Activated T-cell treated with anti-CD3 and anti-CD28 coated beads, Interleukin-2, amount 50 U/mL, for 24 hours (primary cell): ENCODE results near the gene GMEB2.

ENCODE experiments used
- DNase-seq: peaks from one replicate; pipeline ENCODE4 v3.0.0-alpha.2; 2020
- H3K27ac Mint-ChIP-seq: 2 replicates; pipeline ENCODE4 v1.8.0; 2020; ENCODE audit warnings: mild to moderate bottlenecking, mixed read lengths
- H3K27me3 Mint-ChIP-seq: 2 replicates; pipeline ENCODE4 v1.8.0; 2020; ENCODE audit warnings: mixed read lengths
- H3K36me3 Mint-ChIP-seq: 2 replicates; pipeline ENCODE4 v1.8.0; 2020; ENCODE audit warnings: low read depth, mixed read lengths
- H3K4me1 Mint-ChIP-seq: 2 replicates; pipeline ENCODE4 v1.8.0; 2020; ENCODE audit warnings: low read depth, mixed read lengths
- H3K4me3 Mint-ChIP-seq: 2 replicates; pipeline ENCODE4 v1.8.0; 2020; ENCODE audit warnings: mild to moderate bottlenecking, moderate library complexity, mixed read lengths
- H3K9me3 Mint-ChIP-seq: 2 replicates; pipeline ENCODE4 v1.8.0; 2020; ENCODE audit warnings: mixed read lengths

Gene GMEB2

DNA sequence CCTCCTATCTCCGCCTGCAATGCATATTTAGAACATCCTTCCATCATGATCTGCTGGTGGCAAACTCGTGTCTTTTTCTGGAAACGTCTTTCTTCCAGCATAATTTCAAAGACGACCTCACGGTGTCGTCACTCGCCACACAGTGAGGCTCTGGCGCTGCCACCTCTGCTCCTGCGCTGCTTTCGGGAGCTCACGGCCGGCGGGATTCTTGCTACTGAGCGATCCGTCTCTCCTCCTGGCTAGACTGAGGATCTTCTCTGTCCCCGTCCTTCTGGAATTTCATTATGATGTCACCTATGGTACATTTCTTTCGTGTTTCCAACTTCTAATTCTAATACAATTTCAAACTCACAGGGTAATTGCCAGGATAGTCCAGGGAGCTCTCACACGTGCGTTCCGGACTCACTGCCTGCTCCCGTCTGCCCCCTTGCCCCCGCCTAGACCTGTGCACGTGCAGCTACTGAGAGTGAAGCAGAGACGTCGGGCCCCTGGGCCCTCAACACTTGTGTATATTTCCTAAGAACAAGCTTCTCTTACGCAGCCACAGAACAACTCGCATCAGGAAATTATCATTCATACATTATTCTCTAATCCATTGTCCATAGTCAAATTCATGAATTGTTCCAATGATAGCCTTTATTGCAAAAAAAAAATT lies 27.4 kb downstream of the GMEB2 start:
- no peak overlapping the region for H3K4me3 Mint-ChIP-seq
- peaks cover 8% of the 10 kb centered on the region for H3K4me1 Mint-ChIP-seq
- H3K27me3 Mint-ChIP-seq: no peaks in the 10 kb centered on the region
- peaks cover 78% of the 10 kb centered on the region for H3K36me3 Mint-ChIP-seq
- no peaks in the 10 kb centered on the region for H3K9me3 Mint-ChIP-seq
- no peak overlapping the region for H3K27ac Mint-ChIP-seq
- DNase-seq: no peak

DNA sequence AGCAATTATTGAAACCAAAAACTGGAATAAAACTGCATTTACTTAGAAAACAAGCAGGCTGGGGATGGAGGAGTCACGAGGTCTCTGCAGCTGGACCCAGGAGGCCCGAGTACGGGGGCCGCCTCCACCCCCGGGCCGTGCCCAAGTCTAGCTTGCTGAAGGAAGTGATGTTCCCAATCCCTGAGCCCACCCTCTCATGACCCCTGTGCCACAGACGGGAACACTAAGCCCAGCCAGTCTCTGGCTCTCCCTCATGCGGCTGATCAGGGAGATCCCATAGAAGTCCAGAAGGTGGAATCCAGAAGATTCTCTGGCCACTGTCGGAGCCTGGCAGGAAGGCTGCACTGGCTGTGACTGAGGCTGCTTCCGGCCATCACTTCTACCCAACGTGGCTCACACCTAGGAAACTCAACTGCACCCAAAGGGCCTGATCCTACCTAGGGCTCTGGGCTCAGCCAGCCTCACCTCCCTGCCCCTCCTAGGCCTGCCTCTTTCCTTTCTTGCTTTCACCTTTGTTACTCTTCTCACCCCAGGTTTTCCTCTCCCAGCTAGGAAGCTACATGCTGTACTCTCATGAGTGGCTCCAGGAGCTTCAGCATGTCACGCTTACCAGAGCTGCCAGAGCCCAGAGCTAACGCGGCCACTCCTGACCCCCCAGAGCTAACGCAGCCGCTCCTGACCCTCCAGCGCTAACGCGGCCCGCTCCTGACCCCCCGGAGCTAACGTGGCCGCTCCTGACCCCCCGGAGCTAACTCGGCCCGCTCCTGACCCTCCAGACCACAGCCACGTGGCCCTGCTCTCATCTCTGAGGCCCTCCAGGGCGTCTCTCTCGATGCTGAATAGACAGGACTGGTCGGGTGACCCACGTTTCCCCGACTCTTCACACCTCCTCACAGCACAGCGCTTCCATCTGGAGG lies 28.2 kb downstream of the GMEB2 start:
- no peaks in the 10 kb centered on the region for H3K9me3 Mint-ChIP-seq
- no peak for DNase-seq
- no peak overlapping the region for H3K27ac Mint-ChIP-seq
- peaks cover 5% of the 10 kb centered on the region for H3K4me1 Mint-ChIP-seq
- peaks cover 80% of the 10 kb centered on the region for H3K36me3 Mint-ChIP-seq
- H3K4me3 Mint-ChIP-seq: no peak overlapping the region
- H3K27me3 Mint-ChIP-seq: no peaks in the 10 kb centered on the region

DNA sequence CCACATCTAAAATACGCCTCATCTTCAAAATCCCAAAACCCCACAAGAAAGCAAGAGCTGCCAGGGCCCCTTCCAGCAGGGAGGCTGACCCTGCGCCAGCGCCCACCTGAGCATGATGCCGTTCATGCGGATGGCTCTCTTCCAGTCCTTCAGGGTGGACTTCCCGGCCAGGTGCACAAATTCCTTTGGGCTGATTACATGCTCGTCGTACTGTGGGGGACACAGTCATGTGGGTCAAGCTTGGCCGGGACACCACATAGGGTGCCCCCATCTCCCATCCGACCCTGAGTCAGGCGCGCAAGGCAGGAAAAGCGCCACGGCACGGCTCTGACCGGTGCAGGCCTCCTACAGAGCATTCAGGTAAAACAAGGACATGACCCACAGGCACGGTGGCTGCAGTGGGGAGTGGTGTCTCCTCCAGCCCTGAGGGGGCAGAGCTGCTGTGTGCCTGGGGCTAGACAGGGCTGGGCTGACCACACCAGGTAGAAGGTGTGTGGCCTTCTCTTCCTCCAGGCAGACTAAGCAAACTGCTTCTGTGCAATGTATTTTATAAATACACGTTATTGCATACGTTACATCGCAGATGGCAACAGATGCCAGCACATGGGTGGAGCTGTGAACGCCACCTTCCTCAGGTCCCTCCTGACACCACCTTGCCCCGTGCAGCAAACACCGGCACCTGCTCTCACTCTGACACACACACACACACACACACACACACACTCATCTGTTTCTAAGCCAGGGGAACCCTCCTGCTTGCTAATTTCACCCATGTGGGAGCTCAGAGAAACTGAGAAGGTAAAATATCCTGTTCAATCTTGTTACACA lies 29.0 kb downstream of the GMEB2 start:
- H3K4me1 Mint-ChIP-seq: peaks cover 3% of the 10 kb centered on the region
- no peaks in the 10 kb centered on the region for H3K27me3 Mint-ChIP-seq
- no peak overlapping the region for H3K4me3 Mint-ChIP-seq
- H3K27ac Mint-ChIP-seq: no peak overlapping the region
- no peak for DNase-seq
- H3K36me3 Mint-ChIP-seq: peaks cover 82% of the 10 kb centered on the region
- H3K9me3 Mint-ChIP-seq: no peaks in the 10 kb centered on the region

DNA sequence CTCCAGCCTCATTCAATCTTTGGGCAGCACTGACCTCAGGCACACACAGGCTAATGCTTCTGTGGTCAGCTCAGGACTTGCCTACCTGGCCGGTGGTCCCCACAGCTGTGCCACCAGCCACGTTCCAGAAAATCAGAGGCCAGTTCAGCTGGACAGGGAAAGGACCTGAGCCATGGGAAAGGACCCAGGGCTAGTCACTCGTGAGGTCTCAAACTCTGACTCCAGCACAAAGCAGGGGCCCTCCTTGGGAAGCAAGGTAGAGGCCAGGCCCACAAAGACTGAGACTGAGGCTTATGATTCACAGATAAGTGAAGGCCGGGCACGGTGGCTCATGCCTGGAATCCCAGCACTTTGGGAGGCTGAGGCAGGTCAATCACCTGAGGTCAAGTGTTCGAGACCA lies 30.5 kb downstream of the GMEB2 start:
- Mint-ChIP-seq H3K27me3 (no peaks in the 10 kb centered on the region), H3K9me3 (no peaks in the 10 kb centered on the region), H3K27ac (no peak overlapping the region), H3K4me3 (no peak overlapping the region), H3K36me3 (peaks cover 86% of the 10 kb centered on the region), H3K4me1 (no peaks in the 10 kb centered on the region)
- DNase-seq: no peak

DNA sequence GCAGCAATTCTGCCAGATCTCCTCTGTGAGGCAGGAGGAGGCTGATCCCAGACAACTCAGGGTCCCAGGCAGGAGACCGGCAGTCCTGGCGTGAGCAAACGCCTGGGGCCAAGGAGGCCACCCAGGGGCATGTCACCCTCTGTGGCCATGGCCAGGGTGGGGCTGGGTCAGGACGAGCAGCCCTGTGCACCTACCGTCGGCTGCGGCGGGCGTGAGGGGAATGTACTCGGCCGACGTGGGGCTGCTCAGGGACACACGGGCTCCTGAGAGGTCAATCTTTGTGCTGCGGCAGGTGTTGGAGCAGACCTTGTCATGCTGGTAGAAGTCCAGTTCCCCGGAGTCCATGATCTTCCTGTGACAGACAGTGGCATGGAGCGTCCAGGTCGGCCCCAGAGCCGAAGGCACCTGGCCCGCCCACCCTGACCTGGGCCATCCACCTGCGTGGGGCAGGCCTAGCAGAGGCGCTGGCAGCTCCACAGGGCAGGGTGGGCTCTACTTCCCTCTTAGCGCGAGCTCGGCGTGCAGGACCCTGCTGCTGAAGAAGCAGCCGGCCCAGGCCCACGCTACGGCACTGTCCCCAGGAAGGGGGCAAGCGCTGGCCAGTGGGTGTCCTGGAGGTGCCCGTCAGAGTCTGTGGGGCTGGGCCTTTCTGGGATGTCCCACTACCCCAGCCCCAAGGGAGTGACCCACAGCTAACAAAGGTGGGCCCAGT lies 31.3 kb downstream of the GMEB2 start:
- H3K27ac Mint-ChIP-seq: no peak overlapping the region
- DNase-seq: no peak
- H3K4me3 Mint-ChIP-seq: no peak overlapping the region
- no peaks in the 10 kb centered on the region for H3K9me3 Mint-ChIP-seq
- peaks cover 86% of the 10 kb centered on the region for H3K36me3 Mint-ChIP-seq
- no peaks in the 10 kb centered on the region for H3K27me3 Mint-ChIP-seq
- no peaks in the 10 kb centered on the region for H3K4me1 Mint-ChIP-seq

DNA sequence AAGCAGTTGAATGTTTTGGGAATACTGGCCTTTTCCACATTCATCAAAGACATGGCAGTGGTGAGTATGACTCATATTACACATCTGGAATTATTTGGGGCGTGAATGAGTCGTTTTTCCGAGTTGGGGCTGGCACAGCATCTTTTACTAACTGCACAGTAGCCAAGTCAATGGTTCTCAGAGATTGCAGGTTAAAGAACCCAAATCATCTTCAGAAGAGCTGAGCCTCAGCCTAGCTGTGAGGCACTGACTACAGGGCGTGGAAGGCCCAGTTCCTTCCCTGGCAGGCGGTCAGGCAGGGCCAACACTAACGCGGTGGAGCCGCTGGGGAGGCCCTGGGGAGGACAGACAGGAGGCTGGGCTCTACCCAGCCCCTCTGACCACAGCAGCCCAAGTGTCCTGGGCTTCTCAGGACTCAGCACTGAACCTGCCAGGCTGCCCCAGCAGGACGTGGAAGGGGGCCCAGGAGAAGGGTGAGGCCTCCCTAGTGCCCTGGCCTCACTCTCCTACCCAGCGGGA lies 32.8 kb downstream of the GMEB2 start:
- Mint-ChIP-seq H3K27me3 (no peaks in the 10 kb centered on the region), H3K9me3 (no peaks in the 10 kb centered on the region), H3K4me1 (no peaks in the 10 kb centered on the region), H3K27ac (no peak overlapping the region), H3K4me3 (no peak overlapping the region), H3K36me3 (peaks cover 90% of the 10 kb centered on the region)
- no peak for DNase-seq

DNA sequence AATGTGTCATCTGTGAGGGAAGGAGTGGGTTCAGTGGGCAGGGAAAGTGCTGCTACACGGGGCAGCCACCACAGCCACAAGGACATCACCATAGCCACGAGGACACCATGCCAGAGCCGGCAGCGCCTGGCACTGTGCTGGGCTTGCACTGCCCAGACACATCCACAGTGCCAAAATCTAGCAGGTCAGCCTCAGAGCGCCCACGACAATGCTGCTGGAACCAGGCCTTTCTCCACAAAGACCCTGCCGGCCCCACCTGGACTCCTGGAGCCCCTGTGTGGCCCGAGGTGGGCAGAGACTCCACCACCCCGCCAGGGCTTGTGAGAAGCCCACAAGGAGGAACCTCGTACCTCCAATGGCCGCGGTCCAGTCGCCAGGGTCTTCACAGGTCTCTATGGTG lies 34.2 kb downstream of the GMEB2 start:
- Mint-ChIP-seq H3K4me3 (no peak overlapping the region), H3K27me3 (no peaks in the 10 kb centered on the region), H3K36me3 (peaks cover 84% of the 10 kb centered on the region)

DNA sequence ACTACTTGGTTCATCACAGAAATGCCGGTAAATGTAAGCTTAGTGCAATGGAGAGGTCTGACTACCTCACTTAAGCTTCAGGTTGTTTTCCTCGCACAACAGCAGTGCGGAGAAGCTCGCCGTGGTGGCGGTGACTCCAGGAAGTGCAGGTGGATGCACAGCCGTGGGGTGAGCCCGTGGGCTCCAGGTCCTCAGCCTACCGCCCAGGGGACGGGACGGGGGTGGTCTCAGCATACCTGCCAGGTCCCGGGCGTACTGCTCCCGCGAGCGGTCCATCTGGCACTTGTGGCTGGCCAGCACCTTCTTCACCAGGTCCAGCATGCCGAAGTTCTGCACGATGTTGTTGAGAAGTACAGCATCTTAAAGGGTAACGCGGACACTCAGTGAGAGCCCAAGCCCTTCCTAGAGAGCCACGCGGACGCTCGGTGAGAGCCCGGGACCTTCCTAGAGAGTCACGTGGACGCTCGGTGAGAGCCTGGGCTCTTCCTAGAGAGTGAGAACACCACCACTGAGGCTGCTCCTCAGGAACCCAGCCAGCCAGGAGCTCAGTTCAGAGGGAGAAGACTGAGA lies 35.0 kb downstream of the GMEB2 start:
- Mint-ChIP-seq H3K36me3 (peaks cover 84% of the 10 kb centered on the region), H3K27me3 (no peaks in the 10 kb centered on the region), H3K4me1 (peaks cover 4% of the 10 kb centered on the region)

More for the DNA sequence above, 34.2 kb downstream of the GMEB2 start:
- H3K4me1 Mint-ChIP-seq: peaks cover 4% of the 10 kb centered on the region
- DNase-seq: no peak
- H3K27ac Mint-ChIP-seq: no peak overlapping the region
- no peaks in the 10 kb centered on the region for H3K9me3 Mint-ChIP-seq

DNA sequence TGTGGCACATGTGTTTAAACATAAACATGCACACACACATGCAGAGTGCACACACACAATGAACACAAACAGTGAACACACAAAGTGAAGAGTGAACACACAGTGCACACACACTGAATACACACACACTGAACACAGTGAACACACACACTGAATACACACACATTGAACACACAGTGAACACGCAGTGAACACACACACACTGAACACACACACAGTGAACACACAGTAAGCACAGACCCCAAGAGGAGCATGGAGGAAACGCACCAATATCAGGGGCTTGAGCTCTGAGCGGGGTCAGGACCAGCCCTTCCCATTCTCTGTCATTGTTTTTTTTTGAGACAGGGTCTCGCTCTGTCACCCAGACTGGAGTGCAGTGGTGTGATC lies 35.8 kb downstream of the GMEB2 start:
- Mint-ChIP-seq H3K27me3 (no peaks in the 10 kb centered on the region), H3K27ac (no peak overlapping the region), H3K36me3 (peaks cover 83% of the 10 kb centered on the region), H3K4me1 (peaks cover 4% of the 10 kb centered on the region), H3K4me3 (no peak overlapping the region), H3K9me3 (no peaks in the 10 kb centered on the region)
- DNase-seq: no peak

More for the DNA sequence above, 35.0 kb downstream of the GMEB2 start:
- Mint-ChIP-seq H3K9me3 (no peaks in the 10 kb centered on the region), H3K27ac (no peak overlapping the region), H3K4me3 (no peak overlapping the region)
- no peak for DNase-seq

DNA sequence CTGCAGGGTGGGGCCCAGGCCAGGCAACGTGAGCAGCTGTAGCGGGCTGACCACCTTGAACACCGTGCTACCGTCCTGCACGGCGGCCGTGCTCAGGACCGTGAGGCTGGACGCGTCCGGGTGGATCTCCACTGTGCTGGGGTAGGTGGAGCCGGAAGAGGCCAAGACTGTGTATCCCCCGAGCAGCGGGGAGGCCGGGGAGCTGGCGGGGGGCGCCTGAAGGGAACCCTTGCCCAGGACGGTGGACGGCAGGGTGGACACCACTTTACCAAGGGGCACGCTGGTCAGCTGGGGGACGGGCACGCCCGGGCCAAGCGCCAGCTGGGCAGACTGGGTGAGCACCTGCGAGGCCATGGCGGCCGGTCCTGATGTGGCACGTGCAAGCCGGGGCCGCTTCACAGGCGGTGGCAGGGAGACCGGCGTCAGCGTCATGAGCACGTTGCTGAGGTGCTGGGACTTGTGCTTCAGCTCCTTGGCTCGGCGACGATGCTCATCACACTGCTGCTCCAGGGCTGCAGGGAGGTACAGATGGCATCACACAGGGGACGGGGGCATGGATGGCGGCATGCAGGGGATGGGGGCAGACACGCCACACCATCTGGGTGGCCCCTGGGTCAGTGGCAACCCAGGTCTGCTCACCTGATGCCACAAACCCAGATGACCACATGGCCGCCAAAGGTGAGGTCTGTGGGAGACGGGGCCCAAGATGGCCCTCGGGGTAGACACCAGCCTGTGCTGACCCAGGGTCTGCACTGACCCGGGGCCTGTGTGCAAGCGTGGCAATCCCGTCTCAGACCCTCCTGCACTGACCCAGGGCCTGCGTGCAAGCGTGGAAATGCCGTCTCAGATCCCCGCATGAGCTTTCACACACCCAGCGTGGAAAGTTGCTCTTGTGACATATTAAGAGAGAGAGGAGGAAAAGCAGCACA lies 36.4 kb downstream of the GMEB2 start:
- Mint-ChIP-seq H3K4me1 (peaks cover 4% of the 10 kb centered on the region), H3K4me3 (no peak overlapping the region), H3K36me3 (peaks cover 78% of the 10 kb centered on the region), H3K9me3 (no peaks in the 10 kb centered on the region), H3K27me3 (no peaks in the 10 kb centered on the region), H3K27ac (no peak overlapping the region)
- no peak for DNase-seq

DNA sequence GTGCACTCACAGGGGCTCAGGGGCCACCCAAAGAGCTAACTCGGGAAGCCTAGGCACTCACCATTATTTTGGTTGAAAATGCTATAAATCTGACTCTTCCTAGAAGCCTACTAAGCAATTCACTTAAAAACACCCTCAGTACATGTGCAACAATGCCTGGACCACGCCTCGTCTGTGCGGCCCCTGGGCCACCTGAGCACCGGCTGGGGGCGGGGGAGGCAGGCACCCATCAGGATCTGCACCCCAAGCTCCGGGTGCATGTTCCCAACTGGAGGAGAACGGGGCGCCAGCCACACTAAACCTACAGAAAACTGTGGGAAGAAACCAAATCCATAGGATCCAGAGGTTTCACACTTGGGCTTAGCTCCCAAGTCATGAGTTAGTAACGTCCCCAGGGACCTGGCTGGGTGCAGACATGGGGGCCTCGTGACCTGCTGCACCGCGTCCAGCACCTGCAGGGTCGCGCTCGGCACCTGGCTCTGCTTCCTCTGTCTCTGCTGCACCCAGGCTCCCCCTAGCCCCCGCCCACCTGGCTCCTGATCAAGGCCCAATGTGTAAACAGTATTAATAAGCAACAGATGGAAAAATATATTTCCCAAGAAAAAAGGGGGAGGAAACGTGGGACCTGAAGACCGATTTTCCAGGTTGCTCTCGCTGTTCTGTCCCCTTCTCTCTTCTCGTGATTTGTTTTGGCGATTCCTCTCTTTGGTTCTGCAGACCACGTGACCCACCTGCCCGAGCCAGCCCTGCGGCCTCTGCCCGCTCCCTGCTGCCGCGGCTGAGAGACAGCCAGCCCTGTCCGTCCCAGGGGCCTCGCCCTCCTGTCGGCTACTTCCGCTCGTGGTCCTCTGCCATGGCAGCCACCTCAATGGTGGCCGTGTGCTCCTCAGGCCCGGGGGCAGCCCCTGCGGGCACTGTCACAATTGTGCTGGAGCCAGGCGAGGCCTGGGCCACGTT lies 37.4 kb downstream of the GMEB2 start:
- peaks cover 69% of the 10 kb centered on the region for H3K36me3 Mint-ChIP-seq
- no peak overlapping the region for H3K27ac Mint-ChIP-seq

DNA sequence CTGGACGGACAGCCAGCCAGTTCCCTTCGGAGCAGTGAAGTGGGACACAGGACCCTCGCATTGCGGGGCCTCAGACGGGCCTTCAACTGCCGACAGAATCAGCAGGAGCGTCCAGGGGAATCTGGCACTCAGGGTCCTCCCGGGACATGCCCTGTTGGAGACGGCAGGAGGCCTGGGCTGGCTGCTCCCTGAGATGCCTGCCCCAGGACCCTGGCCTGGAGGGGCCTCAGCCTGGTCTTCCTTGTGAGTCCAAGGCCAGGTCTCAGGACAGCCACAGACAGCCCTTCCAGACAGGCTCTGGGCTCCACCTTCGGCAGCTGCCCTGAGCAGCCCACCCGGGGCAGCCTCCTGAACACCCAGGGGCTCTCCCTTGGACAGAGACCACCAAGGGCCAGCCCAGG lies 38.3 kb downstream of the GMEB2 start:
- Mint-ChIP-seq H3K4me1 (peaks cover 4% of the 10 kb centered on the region), H3K27me3 (no peaks in the 10 kb centered on the region), H3K9me3 (no peaks in the 10 kb centered on the region), H3K36me3 (peaks cover 61% of the 10 kb centered on the region), H3K27ac (no peak overlapping the region), H3K4me3 (no peak overlapping the region)
- no peak for DNase-seq

More for the DNA sequence above, 37.4 kb downstream of the GMEB2 start:
- no peaks in the 10 kb centered on the region for H3K9me3 Mint-ChIP-seq
- no peaks in the 10 kb centered on the region for H3K27me3 Mint-ChIP-seq
- no peak overlapping the region for H3K4me3 Mint-ChIP-seq
- H3K4me1 Mint-ChIP-seq: peaks cover 4% of the 10 kb centered on the region
- DNase-seq: no peak
